ENCODE data around the gene TSPEAR. TPM values are rescaled to one million over a fixed set of nuclear protein-coding genes. Genes with fewer than 3 reads are reported as not detected.

The TSPEAR gene
- total and polyA plus RNA-seq, 3 donors from 2014 or later: 0.53 to 0.62 (median 0.55) TPM

GRCh38 chr21:44517175-44517899, 194.0 kb downstream of the TSPEAR start:
- Histone ChIP-seq H3K4me1 (no peaks in the 10 kb centered on the region), H3K27ac (no peak overlapping the region), H3K27me3 (no peaks in the 10 kb centered on the region), H3K36me3 (ENCODE audit: low read depth, missing control alignments) (no peaks in the 10 kb centered on the region), H3K4me3 (peak overlapping the region in 1 of 2 donors; percentile 3), H3K9me3 (no peaks in the 10 kb centered on the region)
- TF ChIP-seq CTCF (IDR thresholded peaks at IDR 0.05) (no peak), POLR2A (IDR thresholded peaks at IDR 0.05) (no peak)
- DNase-seq: peak; percentile 97
- whole genome bisulfite sequencing, 2 donors: 55 to 64% methylated on average over 14 to 15 of the region's 15 CpGs
- intact Hi-C loops (cut with DNase I; ENCODE audit: low total_unique reads): loop anchor here (10.0 kb wide), 1 partner anchor 277 kb away; no protein-coding TSS in a partner anchor

- H3K27me3 ChIP-seq: no peaks in the 10 kb centered on the region
- no peaks in the 10 kb centered on the region for H3K36me3 ChIP-seq (ENCODE audit: low read depth, missing control alignments)
- H3K4me3 ChIP-seq: no peak overlapping the region
- WGBS, 2 donors: 74 to 76% methylated on average over 10 of the region's 10 CpGs
- no peak overlapping the region for H3K27ac ChIP-seq
- no peaks in the 10 kb centered on the region for H3K9me3 ChIP-seq
- intact Hi-C loops (cut with DNase I; ENCODE audit: low total_unique reads): loop anchor here (10.0 kb wide), 1 partner anchor 278 kb away; no protein-coding TSS in a partner anchor
- H3K4me1 ChIP-seq: no peaks in the 10 kb centered on the region
- DNase-seq: no peak
- TF ChIP-seq POLR2A (IDR thresholded peaks at IDR 0.05): no peak
- no peak for TF ChIP-seq CTCF (IDR thresholded peaks at IDR 0.05)
Observed at GRCh38 chr21:44516828-44517174, 194.6 kb downstream of the TSPEAR start.

GRCh38 chr21:44516342-44516741, 195.0 kb downstream of the TSPEAR start:
- intact Hi-C loops (cut with DNase I; ENCODE audit: low total_unique reads): loop anchor here (10.0 kb wide), 1 partner anchor 278 kb away; no protein-coding TSS in a partner anchor
- 86 to 88% methylated on average over 13 of the region's 13 CpGs for WGBS, 2 donors

GRCh38 chr21:44515359-44516165, 195.8 kb downstream of the TSPEAR start:
- Histone ChIP-seq H3K36me3 (ENCODE audit: low read depth, missing control alignments) (no peaks in the 10 kb centered on the region), H3K4me1 (no peaks in the 10 kb centered on the region), H3K27me3 (no peaks in the 10 kb centered on the region), H3K4me3 (no peak overlapping the region), H3K9me3 (no peaks in the 10 kb centered on the region), H3K27ac (no peak overlapping the region)
- no peak for TF ChIP-seq POLR2A (IDR thresholded peaks at IDR 0.05)
- no peak for TF ChIP-seq CTCF (IDR thresholded peaks at IDR 0.05)
- WGBS, 2 donors: 88 to 90% methylated on average over 21 to 32 of the region's 32 CpGs
- intact Hi-C loops (cut with DNase I; ENCODE audit: low total_unique reads): loop anchor here (10.0 kb wide), 1 partner anchor 279 kb away; no protein-coding TSS in a partner anchor
- DNase-seq: no peak

More at GRCh38 chr21:44516342-44516741, 195.0 kb downstream of the TSPEAR start:
- Histone ChIP-seq H3K4me1 (no peaks in the 10 kb centered on the region), H3K9me3 (no peaks in the 10 kb centered on the region), H3K27me3 (no peaks in the 10 kb centered on the region), H3K36me3 (ENCODE audit: low read depth, missing control alignments) (no peaks in the 10 kb centered on the region), H3K27ac (no peak overlapping the region), H3K4me3 (no peak overlapping the region)
- no peak for DNase-seq
- TF ChIP-seq POLR2A (IDR thresholded peaks at IDR 0.05): no peak

- no peak overlapping the region for H3K4me3 ChIP-seq
- DNase-seq: no peak
- WGBS, 2 donors: 84% methylated on average over 11 of the region's 11 CpGs
- H3K27me3 ChIP-seq: no peaks in the 10 kb centered on the region
- H3K27ac ChIP-seq: no peak overlapping the region
- intact Hi-C loops (cut with DNase I; ENCODE audit: low total_unique reads): loop anchor here (10.0 kb wide), 1 partner anchor 280 kb away; no protein-coding TSS in a partner anchor
- H3K36me3 ChIP-seq (ENCODE audit: low read depth, missing control alignments): no peaks in the 10 kb centered on the region
- TF ChIP-seq CTCF (IDR thresholded peaks at IDR 0.05) (no peak), POLR2A (IDR thresholded peaks at IDR 0.05) (no peak)
- no peaks in the 10 kb centered on the region for H3K4me1 ChIP-seq
- H3K9me3 ChIP-seq: no peaks in the 10 kb centered on the region
Observed at GRCh38 chr21:44514746-44515358, 196.5 kb downstream of the TSPEAR start.

Measured in testis (tissue), 3 donors.